ENCODE results near the gene STRA8.

The STRA8 gene

DNA sequence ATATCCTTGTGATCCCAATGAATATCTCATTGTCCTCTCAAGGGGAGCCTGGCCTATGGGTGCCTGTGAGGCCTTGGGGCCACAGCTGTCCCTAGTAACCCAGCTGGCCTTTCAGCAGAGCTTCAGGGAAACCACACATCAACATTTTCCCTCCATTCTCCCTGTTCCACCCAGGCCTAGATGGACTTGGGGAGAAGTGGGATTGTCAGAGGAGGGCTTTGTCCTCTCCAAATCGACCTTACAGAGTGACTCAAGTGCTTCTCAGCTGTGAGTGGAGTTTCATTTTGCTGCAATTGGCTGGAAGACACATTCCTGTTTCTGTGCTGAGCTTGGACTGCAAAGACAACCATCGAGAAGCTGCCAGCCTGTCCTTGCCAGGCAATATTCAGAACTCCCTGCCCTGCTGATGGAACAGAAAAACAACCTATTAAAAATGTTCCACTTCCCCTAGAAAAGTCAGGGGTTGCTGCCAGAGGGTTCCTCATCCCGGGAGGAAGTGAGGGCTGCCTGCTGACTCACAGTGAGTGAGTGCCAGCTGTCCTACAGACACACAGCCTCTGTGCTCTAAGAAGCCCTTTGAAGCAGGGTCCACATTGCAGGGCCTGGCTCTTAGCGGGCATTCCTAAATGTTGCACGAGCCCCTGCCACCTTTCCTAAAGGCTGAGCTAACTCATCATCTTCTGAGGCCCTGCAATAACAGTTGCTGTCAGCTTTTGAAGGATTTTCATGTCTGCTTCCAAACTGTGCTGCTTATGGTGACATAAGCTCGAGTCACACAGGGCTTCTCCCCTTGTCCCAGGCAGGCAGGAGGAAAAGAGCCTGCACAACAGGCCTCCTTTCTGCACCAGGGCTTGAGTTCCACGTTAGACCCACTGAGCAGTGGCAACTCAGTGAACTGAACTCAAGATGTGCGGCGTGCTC is 20.5 kb downstream of the STRA8 start:
- H3K4me3 ChIP-seq (IDR thresholded peaks at IDR 0.05; ENCODE audit: insufficient read depth, low read depth, low read length) = no peak overlapping the region
- H4K20me1 ChIP-seq (ENCODE audit: insufficient read depth) = no peaks in the 10 kb centered on the region
- H3K4me2 ChIP-seq = no peak overlapping the region
- H3K27me3 ChIP-seq (ENCODE audit: insufficient read depth, low read depth) = no peaks in the 10 kb centered on the region
- H3K36me3 ChIP-seq (ENCODE audit: insufficient read depth) = no peaks in the 10 kb centered on the region
- H3K9ac ChIP-seq = no peak overlapping the region
- no peak overlapping the region for H3K27ac ChIP-seq
- no peaks in the 10 kb centered on the region for H3K4me1 ChIP-seq (ENCODE audit: low read depth, poor library complexity, severe bottlenecking)
- TF ChIP-seq, protein P1, sequence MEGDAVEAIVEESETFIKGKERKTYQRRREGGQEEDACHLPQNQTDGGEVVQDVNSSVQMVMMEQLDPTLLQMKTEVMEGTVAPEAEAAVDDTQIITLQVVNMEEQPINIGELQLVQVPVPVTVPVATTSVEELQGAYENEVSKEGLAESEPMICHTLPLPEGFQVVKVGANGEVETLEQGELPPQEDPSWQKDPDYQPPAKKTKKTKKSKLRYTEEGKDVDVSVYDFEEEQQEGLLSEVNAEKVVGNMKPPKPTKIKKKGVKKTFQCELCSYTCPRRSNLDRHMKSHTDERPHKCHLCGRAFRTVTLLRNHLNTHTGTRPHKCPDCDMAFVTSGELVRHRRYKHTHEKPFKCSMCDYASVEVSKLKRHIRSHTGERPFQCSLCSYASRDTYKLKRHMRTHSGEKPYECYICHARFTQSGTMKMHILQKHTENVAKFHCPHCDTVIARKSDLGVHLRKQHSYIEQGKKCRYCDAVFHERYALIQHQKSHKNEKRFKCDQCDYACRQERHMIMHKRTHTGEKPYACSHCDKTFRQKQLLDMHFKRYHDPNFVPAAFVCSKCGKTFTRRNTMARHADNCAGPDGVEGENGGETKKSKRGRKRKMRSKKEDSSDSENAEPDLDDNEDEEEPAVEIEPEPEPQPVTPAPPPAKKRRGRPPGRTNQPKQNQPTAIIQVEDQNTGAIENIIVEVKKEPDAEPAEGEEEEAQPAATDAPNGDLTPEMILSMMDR (conservative IDR thresholded peaks at IDR 0.05; ENCODE audit: low read depth, low read length) = no peak
- peak overlapping the region; percentile 22; the same call in 1 of the 2 replicates for H2AFZ ChIP-seq (ENCODE audit: low read depth)
- H3K79me2 ChIP-seq (ENCODE audit: insufficient read depth, low read depth) = no peaks in the 10 kb centered on the region

DNA sequence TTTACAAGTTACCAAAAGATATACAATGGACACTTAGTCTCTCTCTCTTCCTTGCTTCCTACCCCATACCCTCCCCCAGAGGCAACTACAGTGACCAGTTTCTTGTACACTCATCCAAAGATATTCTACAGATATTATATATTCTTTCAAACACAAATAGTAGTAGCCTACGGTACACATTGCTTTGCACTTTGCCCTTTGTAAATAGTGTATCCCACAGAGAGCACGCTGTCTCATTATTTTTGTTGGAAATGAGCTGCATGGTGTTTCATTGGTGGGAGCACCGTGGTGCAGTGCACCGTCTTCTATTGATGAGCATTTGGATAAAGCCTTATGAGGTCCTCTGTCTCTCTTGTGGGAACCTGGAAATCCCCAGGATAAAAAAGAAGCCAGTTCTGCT is 24.2 kb downstream of the STRA8 start:
- TF ChIP-seq, protein P1 (conservative IDR thresholded peaks at IDR 0.05; ENCODE audit: low read depth, low read length) = no peak
- H3K4me3 ChIP-seq (IDR thresholded peaks at IDR 0.05; ENCODE audit: insufficient read depth, low read depth, low read length) = no peak overlapping the region
- H4K20me1 ChIP-seq (ENCODE audit: insufficient read depth) = no peaks in the 10 kb centered on the region
- no peak overlapping the region for H3K27ac ChIP-seq
- H3K4me2 ChIP-seq = no peak overlapping the region
- H2AFZ ChIP-seq (ENCODE audit: low read depth) = no peak overlapping the region
- no peaks in the 10 kb centered on the region for H3K27me3 ChIP-seq (ENCODE audit: insufficient read depth, low read depth)
- no peaks in the 10 kb centered on the region for H3K36me3 ChIP-seq (ENCODE audit: insufficient read depth)
- no peaks in the 10 kb centered on the region for H3K4me1 ChIP-seq (ENCODE audit: low read depth, poor library complexity, severe bottlenecking)
- no peaks in the 10 kb centered on the region for H3K79me2 ChIP-seq (ENCODE audit: insufficient read depth, low read depth)
- no peak overlapping the region for H3K9ac ChIP-seq

DNA sequence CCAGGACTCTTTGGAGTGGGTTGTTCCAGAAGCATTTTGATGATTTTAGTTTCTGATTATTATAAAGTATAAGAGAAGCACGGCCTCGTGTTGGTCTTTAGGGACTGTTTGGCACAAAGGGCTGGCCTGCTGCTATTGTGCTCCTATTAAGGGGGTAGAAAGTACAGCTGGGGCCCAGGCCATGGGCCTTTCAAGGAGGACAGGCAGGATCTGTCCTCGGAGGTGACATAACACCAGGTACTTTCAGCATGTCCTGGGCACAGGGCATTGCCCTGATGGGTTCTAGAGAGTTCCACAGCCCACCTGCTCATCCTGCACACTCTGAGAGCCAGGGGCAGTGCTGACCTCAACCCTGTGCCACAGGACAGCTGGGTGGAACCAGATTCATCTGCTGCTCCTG is 24.9 kb downstream of the STRA8 start:
- H3K27ac ChIP-seq = no peak overlapping the region
- H3K4me3 ChIP-seq (IDR thresholded peaks at IDR 0.05; ENCODE audit: insufficient read depth, low read depth, low read length) = no peak overlapping the region
- no peaks in the 10 kb centered on the region for H4K20me1 ChIP-seq (ENCODE audit: insufficient read depth)
- no peak overlapping the region for H2AFZ ChIP-seq (ENCODE audit: low read depth)
- H3K27me3 ChIP-seq (ENCODE audit: insufficient read depth, low read depth) = no peaks in the 10 kb centered on the region
- H3K4me2 ChIP-seq = no peak overlapping the region
- no peaks in the 10 kb centered on the region for H3K4me1 ChIP-seq (ENCODE audit: low read depth, poor library complexity, severe bottlenecking)
- no peak overlapping the region for H3K9ac ChIP-seq
- H3K79me2 ChIP-seq (ENCODE audit: insufficient read depth, low read depth) = no peaks in the 10 kb centered on the region
- H3K36me3 ChIP-seq (ENCODE audit: insufficient read depth) = no peaks in the 10 kb centered on the region
- TF ChIP-seq, protein P1 (conservative IDR thresholded peaks at IDR 0.05; ENCODE audit: low read depth, low read length) = no peak

DNA sequence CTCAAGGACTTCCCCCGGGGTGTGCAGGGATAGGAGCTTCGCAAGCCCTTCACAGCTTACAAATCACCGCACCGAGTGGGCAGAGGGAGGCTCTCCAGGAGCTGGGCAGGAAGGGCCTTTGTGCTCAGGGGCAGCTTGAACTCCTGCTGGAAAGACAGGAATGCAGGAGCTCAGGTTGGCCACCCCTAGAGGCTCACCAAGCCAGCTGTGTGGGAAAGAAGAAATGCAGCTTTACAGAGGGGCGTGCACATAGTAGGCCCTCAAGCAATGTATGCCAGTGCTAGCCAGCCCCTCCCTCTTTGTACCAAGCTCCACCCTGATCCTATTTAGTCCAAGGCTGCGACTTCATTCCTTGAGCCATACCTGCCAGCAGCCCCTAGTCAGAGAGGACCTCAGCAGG is 26.1 kb downstream of the STRA8 start:
- no peaks in the 10 kb centered on the region for H3K4me1 ChIP-seq (ENCODE audit: low read depth, poor library complexity, severe bottlenecking)
- H3K4me3 ChIP-seq (IDR thresholded peaks at IDR 0.05; ENCODE audit: insufficient read depth, low read depth, low read length) = no peak overlapping the region
- H2AFZ ChIP-seq (ENCODE audit: low read depth) = no peak overlapping the region
- H3K27ac ChIP-seq = no peak overlapping the region
- H3K9ac ChIP-seq = no peak overlapping the region
- no peak overlapping the region for H3K4me2 ChIP-seq
- H4K20me1 ChIP-seq (ENCODE audit: insufficient read depth) = no peaks in the 10 kb centered on the region
- no peaks in the 10 kb centered on the region for H3K79me2 ChIP-seq (ENCODE audit: insufficient read depth, low read depth)
- H3K27me3 ChIP-seq (ENCODE audit: insufficient read depth, low read depth) = no peaks in the 10 kb centered on the region
- H3K36me3 ChIP-seq (ENCODE audit: insufficient read depth) = no peaks in the 10 kb centered on the region
- TF ChIP-seq, protein P1 (conservative IDR thresholded peaks at IDR 0.05; ENCODE audit: low read depth, low read length) = no peak
